HCT116 (cell line): ENCODE results near the gene CDYL. TPM values are rescaled to one million over a fixed set of nuclear protein-coding genes. Genes with fewer than 3 reads are reported as not detected.

Source experiments
- ATAC-seq: fragments of 200-7000 bp; cut with Tn5 transposase; 2 replicates; pipeline ENCODE4 v1.9.1; 2020; ENCODE audit warnings: mild to moderate bottlenecking, moderate library complexity
- BruUV-seq: library from RNA; stranded (reverse); fragments of 400-500 nt; replicated peaks from 2 replicates; lab custom pipeline; 2021; lab: Mats Ljungman, UMichigan
- CTCF ChIA-PET: fragments of 300-600 bp; sonication (Branson Sonifier 250); formaldehyde crosslinking; loops from one replicate; lab custom pipeline; 2021; ENCODE audit warnings: antibody characterized with exemption; lab: Charles Lee
- POLR2A ChIA-PET: fragments of 300-600, 350-600 bp; sonication (Branson Sonifier 250); formaldehyde crosslinking; loops from one replicate; lab custom pipeline; 2021; ENCODE audit warnings: antibody characterized with exemption; lab: Charles Lee
- RAD21 ChIA-PET, 2 experiments: fragments of 300-600 bp; sonication (Branson Sonifier 250); formaldehyde crosslinking; loops; one replicate each; lab custom pipeline; 2023; ENCODE audit warnings: low total read pairs in 2 of 2; ENCODE audit not compliant: uncharacterized antibody in 2 of 2, unreplicated experiment in 2 of 2, low non-redundant PET in 1 of 2; lab: Charles Lee
- DNase-seq: peaks from one replicate; pipeline ENCODE4 v3.0.0-alpha.2; 2010; ENCODE audit warnings: low read depth, low spot score
- H2AFZ ChIP-seq: fragments of 200-600 bp; shearing (Covaris generic), sonication (generic); 2 replicates; pipeline ENCODE4 v1.6.1; 2017; ENCODE audit warnings: low read depth, mixed run types, mixed read lengths, antibody characterized with exemption, low read length; ENCODE audit not compliant: poor library complexity, severe bottlenecking
- H3K27ac ChIP-seq: 2 replicates; pipeline ENCODE4 v1.5.1; 2012; ENCODE audit warnings: low read depth, low read length
- H3K27me3 ChIP-seq: fragments of 200-600 bp; sonication (generic); 2 replicates; pipeline ENCODE4 v1.6.1; 2016; ENCODE audit warnings: mixed run types, low read length, mixed read lengths; ENCODE audit not compliant: insufficient read depth
- H3K36me3 ChIP-seq, 2 experiments: fragments of 200-500 bp in 1 of 2; fragments of 200-600 bp in 1 of 2; sonication (Bioruptor generic) in 1 of 2; sonication (generic) in 1 of 2; 2 replicates each; pipeline versions ENCODE4 v1.5.1 to v1.6.1; 2014 to 2016; ENCODE audit warnings: low read length in 2 of 2, inconsistent platforms in 1 of 2, mixed read lengths in 1 of 2, mixed run types in 1 of 2; ENCODE audit not compliant: insufficient read depth in 2 of 2, control insufficient read depth in 1 of 2
- H3K4me1 ChIP-seq, 2 experiments: fragments of 200-600 bp in 1 of 2; sonication (generic) in 1 of 2; 2 replicates each; pipeline versions ENCODE4 v1.5.1 to v1.6.1; 2012 to 2017; ENCODE audit warnings: low read length in 2 of 2, inconsistent platforms in 1 of 2, mild to moderate bottlenecking in 1 of 2, mixed read lengths in 1 of 2, mixed run types in 1 of 2, moderate library complexity in 1 of 2; ENCODE audit not compliant: insufficient read depth in 2 of 2, control insufficient read depth in 1 of 2
- H3K4me2 ChIP-seq: fragments of 200-600 bp; sonication (generic); 2 replicates; pipeline ENCODE4 v1.6.1; 2017; ENCODE audit warnings: mixed run types, low read length, mixed read lengths
- H3K4me3 ChIP-seq, 2 experiments: fragments of 200-600 bp in 1 of 2; sonication (generic) in 1 of 2; replicated peaks in 1 of 2; 2 replicates each; pipeline ENCODE4 v1.5.1; 2011 to 2016; ENCODE audit warnings: low read length in 2 of 2, control low read depth in 1 of 2, low read depth in 1 of 2, mild to moderate bottlenecking in 1 of 2, mixed read lengths in 1 of 2, mixed run types in 1 of 2
- H3K79me2 ChIP-seq: fragments of 200-600 bp; sonication (generic); 2 replicates; pipeline ENCODE4 v1.6.1; 2017; ENCODE audit warnings: mild to moderate bottlenecking, mixed run types, low read length, moderate library complexity, mixed read lengths; ENCODE audit not compliant: insufficient read depth
- H3K9ac ChIP-seq: fragments of 200-600 bp; sonication (generic); 2 replicates; pipeline ENCODE4 v1.6.1; 2016; ENCODE audit warnings: low read length, mixed read lengths
- H3K9me2 ChIP-seq: fragments of 200-600 bp; sonication (generic), shearing (Covaris generic); 2 replicates; pipeline ENCODE4 v1.6.1; 2017; ENCODE audit warnings: mixed run types, mild to moderate bottlenecking, moderate library complexity; ENCODE audit not compliant: insufficient read depth
- H3K9me3 ChIP-seq, 2 experiments: fragments of 200-500 bp in 1 of 2; fragments of 200-600 bp in 1 of 2; sonication (Bioruptor generic) in 1 of 2; sonication (generic) in 1 of 2; 2 replicates each; pipeline ENCODE4 v1.6.1; 2014 to 2017; ENCODE audit warnings: low read length in 2 of 2, mixed read lengths in 2 of 2, inconsistent platforms in 1 of 2, low read depth in 1 of 2, mild to moderate bottlenecking in 1 of 2, mixed run types in 1 of 2, moderate library complexity in 1 of 2; ENCODE audit not compliant: control insufficient read depth in 1 of 2, insufficient read depth in 1 of 2
- H4K20me1 ChIP-seq: fragments of 200-600 bp; sonication (generic), shearing (Covaris generic); 2 replicates; pipeline ENCODE4 v1.6.1; 2017; ENCODE audit warnings: mixed run types, mild to moderate bottlenecking, moderate library complexity; ENCODE audit not compliant: insufficient read depth
- EGR1 ChIP-seq: IDR thresholded peaks from 2 replicates; pipeline ENCODE4 v1.6.1; 2012; ENCODE audit warnings: low read depth
- ELF1 ChIP-seq: IDR thresholded peaks from 2 replicates; pipeline ENCODE4 v1.6.1; 2012; ENCODE audit warnings: low read depth, borderline replicate concordance
- EZH2phosphoT487 ChIP-seq: fragments of 200-600 bp; IDR thresholded peaks from 2 replicates; pipeline ENCODE4 v1.6.1; 2018; ENCODE audit warnings: antibody characterized with exemption, borderline replicate concordance
- FOSL1 ChIP-seq: IDR thresholded peaks from 2 replicates; pipeline ENCODE4 v1.6.1; 2012; ENCODE audit warnings: low read depth
- POLR2A ChIP-seq: IDR thresholded peaks from 2 replicates; pipeline ENCODE4 v1.7.0; 2011; ENCODE audit warnings: borderline replicate concordance; ENCODE audit not compliant: insufficient read depth, insufficient read length; ENCODE audit errors: extremely low read depth
- POLR2AphosphoS5 ChIP-seq: IDR thresholded peaks from 2 replicates; pipeline ENCODE4 v1.6.1; 2011; ENCODE audit warnings: mild to moderate bottlenecking, low read depth, low read length, moderate library complexity
- RAD21 ChIP-seq: IDR thresholded peaks from 2 replicates; pipeline ENCODE4 v1.6.1; 2012; ENCODE audit warnings: low read depth, mild to moderate bottlenecking
- SP1 ChIP-seq: IDR thresholded peaks from 2 replicates; pipeline ENCODE4 v1.6.1; 2012; ENCODE audit warnings: low read depth
- SRF ChIP-seq: IDR thresholded peaks from 2 replicates; pipeline ENCODE4 v1.6.1; 2012; ENCODE audit warnings: low read depth
- TCF7L2 ChIP-seq: IDR thresholded peaks from 2 replicates; pipeline ENCODE4 v1.7.0; 2011; ENCODE audit warnings: borderline replicate concordance, inconsistent platforms; ENCODE audit not compliant: insufficient read depth, insufficient read length; ENCODE audit errors: extremely low read depth
- YY1 ChIP-seq: IDR thresholded peaks from 2 replicates; pipeline ENCODE4 v1.6.1; 2011; ENCODE audit warnings: low read length, low read depth, moderate library complexity, mild to moderate bottlenecking; ENCODE audit not compliant: insufficient replicate concordance; ENCODE audit errors: extremely low read depth
- ZFX ChIP-seq: fragments of 450-650 bp; IDR thresholded peaks from 2 replicates; pipeline ENCODE4 v1.6.1; 2017
- ZNF274 ChIP-seq: fragments of 200-500 bp; sonication (Bioruptor generic); IDR thresholded peaks from 2 replicates; pipeline ENCODE4 v1.6.1; 2014; ENCODE audit warnings: mild to moderate bottlenecking, low read depth, low read length, inconsistent platforms
- intact Hi-C: fragments of 100-400 bp; cut with micrococcal nuclease; formaldehyde crosslinking; loops from 2 replicates; pipeline ENCODE4 v1.10.0; 2022
- total RNA-seq: library from RNA; stranded (reverse); gene quantifications from one replicate; pipeline ENCODE4 v1.2.1, GENCODE V29; 2021; ENCODE audit not compliant: unreplicated experiment
- TF ChIP-seq, protein P1 (sequence below): IDR thresholded peaks from 2 replicates; pipeline ENCODE4 v1.6.1; 2012
- TF ChIP-seq, protein P2 (sequence below): IDR thresholded peaks from 2 replicates; pipeline ENCODE4 v1.6.1; 2012
- TF ChIP-seq, protein P3 (sequence below), 3 experiments: fragments of 200-600 bp in 1 of 3; sonication (generic) in 1 of 3; IDR thresholded peaks in 2 of 3; conservative IDR thresholded peaks in 1 of 3; 2 replicates each; pipeline ENCODE4 v1.5.1; 2012 to 2017; ENCODE audit warnings: low read depth in 2 of 3, low read length in 2 of 3, antibody characterized with exemption in 1 of 3, borderline replicate concordance in 1 of 3, control low read depth in 1 of 3, mild to moderate bottlenecking in 1 of 3, mixed read lengths in 1 of 3, mixed run types in 1 of 3, moderate library complexity in 1 of 3; ENCODE audit not compliant: insufficient read depth in 1 of 3

CDYL gene
- total RNA-seq, 1 experiment from 2014 or later: 42.6 TPM

DNA sequence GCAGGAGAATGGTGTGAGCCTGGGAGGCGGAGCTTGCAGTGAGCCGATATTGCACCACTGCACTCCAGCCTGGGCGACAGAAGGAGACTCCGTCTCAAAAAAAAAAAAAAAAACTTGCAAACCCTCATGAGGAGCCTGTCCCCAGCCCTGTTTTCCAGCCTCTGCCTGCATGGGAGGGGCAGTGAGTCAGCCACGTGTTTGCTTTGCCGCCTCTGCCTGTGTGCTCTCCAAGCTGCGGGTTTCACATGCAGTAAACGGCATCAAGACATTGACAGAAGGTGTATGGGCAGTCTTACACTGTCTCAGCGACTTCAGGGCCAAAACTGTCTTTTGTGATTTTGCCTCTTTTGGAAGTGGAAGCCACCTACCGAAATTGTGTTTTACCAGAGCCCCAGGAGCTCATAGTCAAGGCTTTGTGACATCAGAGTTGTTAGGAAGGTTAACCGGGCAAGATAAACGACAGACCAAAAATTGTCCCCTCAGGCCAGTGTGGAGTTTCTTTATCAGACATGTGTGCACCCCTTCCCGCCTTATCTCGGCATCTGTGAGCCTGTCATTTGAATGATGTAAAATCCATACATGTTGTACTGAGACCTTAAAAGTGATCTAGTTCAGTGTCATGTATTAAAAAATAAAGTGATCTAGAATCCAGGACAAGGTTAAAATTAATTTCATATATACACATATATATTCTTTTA is 174.8 kb downstream of the CDYL start:
- ChIA-PET POLR2A (no interaction called here), CTCF (no interaction called here), RAD21 (interaction anchor here in 1 of 2 experiments (0.6 kb wide), 1 partner anchor 740 kb away, joined by 4 read pairs; no protein-coding TSS in a partner anchor)
- Histone ChIP-seq H3K27ac (no peak overlapping the region), H3K36me3 (no peaks in the 10 kb centered on the region; a peak in 1 of 4 replicates), H3K4me1 (no peaks in the 10 kb centered on the region), H3K27me3 (no peaks in the 10 kb centered on the region), H2AFZ (no peak overlapping the region), H4K20me1 (no peaks in the 10 kb centered on the region), H3K9me3 (no peaks in the 10 kb centered on the region), H3K4me2 (no peak overlapping the region), H3K9ac (no peak overlapping the region), H3K4me3 (no peak overlapping the region), H3K79me2 (no peaks in the 10 kb centered on the region), H3K9me2 (no peaks in the 10 kb centered on the region)
- intact Hi-C loops: no loop called here
- no TSS peak for BruUV-seq
- ATAC-seq (no peak), DNase-seq (no peak)
- TF ChIP-seq EGR1 (no peak), POLR2A (no peak), ZFX (no peak), TCF7L2 (no peak), YY1 (no peak), SP1 (no peak)
- TF ChIP-seq, protein P1, sequence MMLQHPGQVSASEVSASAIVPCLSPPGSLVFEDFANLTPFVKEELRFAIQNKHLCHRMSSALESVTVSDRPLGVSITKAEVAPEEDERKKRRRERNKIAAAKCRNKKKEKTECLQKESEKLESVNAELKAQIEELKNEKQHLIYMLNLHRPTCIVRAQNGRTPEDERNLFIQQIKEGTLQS: no peak

DNA sequence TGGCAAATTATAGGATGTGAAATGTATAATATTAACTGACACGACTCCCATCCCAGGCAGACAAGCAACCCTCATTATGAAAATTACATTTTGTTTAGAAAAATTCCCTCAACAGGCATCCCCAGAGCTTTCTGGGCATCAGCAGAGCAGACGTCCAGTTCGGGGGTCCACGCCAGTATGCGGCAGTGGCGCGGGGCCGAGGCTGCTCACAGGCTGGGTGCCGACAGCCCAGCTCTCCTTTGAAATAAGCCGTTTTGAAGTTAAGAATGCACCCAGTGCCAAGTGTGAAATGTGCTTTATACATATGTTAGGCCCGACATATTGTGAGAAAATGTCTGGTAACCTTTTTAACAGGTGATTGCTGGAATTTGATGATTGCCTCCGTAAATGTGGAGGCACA is 177.2 kb downstream of the CDYL start:
- Histone ChIP-seq H2AFZ (no peak overlapping the region), H3K9me3 (no peaks in the 10 kb centered on the region), H3K36me3 (no peaks in the 10 kb centered on the region), H3K79me2 (no peaks in the 10 kb centered on the region), H3K4me3 (no peak overlapping the region), H4K20me1 (no peaks in the 10 kb centered on the region), H3K27ac (no peak overlapping the region), H3K27me3 (no peaks in the 10 kb centered on the region), H3K9ac (no peak overlapping the region), H3K4me2 (no peak overlapping the region), H3K9me2 (no peaks in the 10 kb centered on the region), H3K4me1 (no peaks in the 10 kb centered on the region)
- DNase-seq: no peak
- ChIA-PET POLR2A (no interaction called here), CTCF (no interaction called here), RAD21 (no interaction called here)
- BruUV-seq: no TSS peak
- ATAC-seq: no peak
- intact Hi-C loops: no loop called here
- TF ChIP-seq, protein P1: no peak
- TF ChIP-seq EZH2phosphoT487 (no peak), POLR2A (no peak), RAD21 (no peak), YY1 (no peak), TCF7L2 (no peak), ZNF274 (no peak), SRF (no peak), FOSL1 (no peak), POLR2AphosphoS5 (no peak), ELF1 (no peak), EGR1 (no peak)
- TF ChIP-seq, protein P2, sequence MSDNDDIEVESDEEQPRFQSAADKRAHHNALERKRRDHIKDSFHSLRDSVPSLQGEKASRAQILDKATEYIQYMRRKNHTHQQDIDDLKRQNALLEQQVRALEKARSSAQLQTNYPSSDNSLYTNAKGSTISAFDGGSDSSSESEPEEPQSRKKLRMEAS: no peak
- TF ChIP-seq, protein P3, sequence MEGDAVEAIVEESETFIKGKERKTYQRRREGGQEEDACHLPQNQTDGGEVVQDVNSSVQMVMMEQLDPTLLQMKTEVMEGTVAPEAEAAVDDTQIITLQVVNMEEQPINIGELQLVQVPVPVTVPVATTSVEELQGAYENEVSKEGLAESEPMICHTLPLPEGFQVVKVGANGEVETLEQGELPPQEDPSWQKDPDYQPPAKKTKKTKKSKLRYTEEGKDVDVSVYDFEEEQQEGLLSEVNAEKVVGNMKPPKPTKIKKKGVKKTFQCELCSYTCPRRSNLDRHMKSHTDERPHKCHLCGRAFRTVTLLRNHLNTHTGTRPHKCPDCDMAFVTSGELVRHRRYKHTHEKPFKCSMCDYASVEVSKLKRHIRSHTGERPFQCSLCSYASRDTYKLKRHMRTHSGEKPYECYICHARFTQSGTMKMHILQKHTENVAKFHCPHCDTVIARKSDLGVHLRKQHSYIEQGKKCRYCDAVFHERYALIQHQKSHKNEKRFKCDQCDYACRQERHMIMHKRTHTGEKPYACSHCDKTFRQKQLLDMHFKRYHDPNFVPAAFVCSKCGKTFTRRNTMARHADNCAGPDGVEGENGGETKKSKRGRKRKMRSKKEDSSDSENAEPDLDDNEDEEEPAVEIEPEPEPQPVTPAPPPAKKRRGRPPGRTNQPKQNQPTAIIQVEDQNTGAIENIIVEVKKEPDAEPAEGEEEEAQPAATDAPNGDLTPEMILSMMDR (IDR thresholded peaks at IDR 0.05 in 2 of 3, conservative IDR thresholded peaks at IDR 0.05 in 1 of 3; ENCODE audit: borderline replicate concordance in 1 of 3, insufficient read depth in 1 of 3, low read depth in 2 of 3, low read length in 2 of 3): no peak
